Transverse colon (tissue), 4 donors: Measurements from ENCODE around the gene SDSL.

ENCODE experiments used
- CTCF ChIP-seq, 5 experiments: fragments of 200-600 bp in 3 of 5; fragments of 450-650 bp in 2 of 5; sonication (generic) in 3 of 5; IDR thresholded peaks; 1 replicate in 2 of 5; 2 replicates in 3 of 5; pipeline ENCODE4 v1.5.1; 2016 to 2017; ENCODE audit warnings: antibody characterized with exemption in 5 of 5, inconsistent platforms in 3 of 5, mild to moderate bottlenecking in 2 of 5, moderate library complexity in 1 of 5
- EP300 ChIP-seq: sonication (generic); formaldehyde crosslinking; IDR thresholded peaks from one replicate; pipeline ENCODE4 v1.6.1; 2017; ENCODE audit warnings: antibody characterized with exemption, low read depth
- POLR2AphosphoS5 ChIP-seq, 3 donors: sonication (generic); formaldehyde crosslinking; IDR thresholded peaks; one replicate each; pipeline ENCODE4 v1.6.1; 2016; ENCODE audit warnings: antibody characterized with exemption in 3 of 3

DNA sequence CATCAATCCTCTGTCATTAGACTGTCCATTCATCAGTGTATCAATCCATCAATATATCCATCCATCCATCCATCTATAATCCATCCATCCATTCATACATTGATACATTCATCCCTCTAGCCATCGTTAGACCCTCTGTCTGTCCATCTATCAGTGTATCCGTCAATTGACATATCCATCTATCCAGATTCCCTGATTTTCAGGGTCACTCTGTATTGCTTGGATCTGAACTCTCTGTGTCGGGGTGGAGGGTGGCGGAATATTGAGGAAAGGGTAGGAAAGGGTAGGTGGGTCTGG lies 17.1 kb downstream of the SDSL start:
- no peak for TF ChIP-seq CTCF (IDR thresholded peaks at IDR 0.05)
- TF ChIP-seq POLR2AphosphoS5 (IDR thresholded peaks at IDR 0.05) = no peak
- no peak for TF ChIP-seq EP300
